ENCODE results near the gene MUC5B.

DNA sequence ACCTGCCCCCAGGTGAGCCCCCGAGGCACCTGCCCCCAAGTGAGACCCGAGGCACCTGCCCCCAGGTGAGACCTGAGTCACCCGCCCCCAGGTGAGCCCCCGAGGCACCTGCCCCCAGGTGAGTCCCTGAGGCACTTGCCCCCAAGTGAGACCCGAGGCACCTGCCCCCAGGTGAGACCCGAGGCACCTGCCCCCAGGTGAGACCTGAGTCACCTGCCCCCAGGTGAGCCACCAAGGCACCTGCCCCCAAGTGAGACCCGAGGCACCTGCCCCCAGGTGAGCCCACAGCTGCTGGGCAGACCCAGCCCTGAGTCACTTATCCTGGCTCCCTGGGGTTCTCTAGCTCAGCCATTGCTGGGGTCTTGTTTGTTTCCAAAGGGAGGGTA lies 36.2 kb downstream of the MUC5B start:
- TF ChIP-seq POLR2AphosphoS5 (IDR thresholded peaks at IDR 0.05; ENCODE audit: insufficient read depth, low read depth, low read length) (no peak), POLR2A (IDR thresholded peaks at IDR 0.05; ENCODE audit: low read depth, low read length) (no peak)
- TF ChIP-seq, protein P1, sequence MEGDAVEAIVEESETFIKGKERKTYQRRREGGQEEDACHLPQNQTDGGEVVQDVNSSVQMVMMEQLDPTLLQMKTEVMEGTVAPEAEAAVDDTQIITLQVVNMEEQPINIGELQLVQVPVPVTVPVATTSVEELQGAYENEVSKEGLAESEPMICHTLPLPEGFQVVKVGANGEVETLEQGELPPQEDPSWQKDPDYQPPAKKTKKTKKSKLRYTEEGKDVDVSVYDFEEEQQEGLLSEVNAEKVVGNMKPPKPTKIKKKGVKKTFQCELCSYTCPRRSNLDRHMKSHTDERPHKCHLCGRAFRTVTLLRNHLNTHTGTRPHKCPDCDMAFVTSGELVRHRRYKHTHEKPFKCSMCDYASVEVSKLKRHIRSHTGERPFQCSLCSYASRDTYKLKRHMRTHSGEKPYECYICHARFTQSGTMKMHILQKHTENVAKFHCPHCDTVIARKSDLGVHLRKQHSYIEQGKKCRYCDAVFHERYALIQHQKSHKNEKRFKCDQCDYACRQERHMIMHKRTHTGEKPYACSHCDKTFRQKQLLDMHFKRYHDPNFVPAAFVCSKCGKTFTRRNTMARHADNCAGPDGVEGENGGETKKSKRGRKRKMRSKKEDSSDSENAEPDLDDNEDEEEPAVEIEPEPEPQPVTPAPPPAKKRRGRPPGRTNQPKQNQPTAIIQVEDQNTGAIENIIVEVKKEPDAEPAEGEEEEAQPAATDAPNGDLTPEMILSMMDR (IDR thresholded peaks at IDR 0.05; ENCODE audit: extremely low read depth in 1 of 2, insufficient read depth in 1 of 2, low read depth in 1 of 2, low read length in 2 of 2), result no peak

Data from endothelial cell of umbilical vein (primary cell).